GM19328 (cell line): ENCODE results near the gene FA2H.
"Not testable (repeated sequence)": the region's sequence is repeated elsewhere in the genome, so short reads cannot be mapped to it uniquely, and the experiment has no call there.

ENCODE experiments used
- ATAC-seq: cut with Tn5 transposase; IDR thresholded peaks from one replicate; pipeline ENCODE4 v1.9.1; 2021; ENCODE audit warnings: mild to moderate bottlenecking, moderate library complexity; ENCODE audit not compliant: unreplicated experiment

Gene FA2H

GRCh38 chr16:74725651-74726455, 48.8 kb downstream of the FA2H start:
- no peak for ATAC-seq

DNA sequence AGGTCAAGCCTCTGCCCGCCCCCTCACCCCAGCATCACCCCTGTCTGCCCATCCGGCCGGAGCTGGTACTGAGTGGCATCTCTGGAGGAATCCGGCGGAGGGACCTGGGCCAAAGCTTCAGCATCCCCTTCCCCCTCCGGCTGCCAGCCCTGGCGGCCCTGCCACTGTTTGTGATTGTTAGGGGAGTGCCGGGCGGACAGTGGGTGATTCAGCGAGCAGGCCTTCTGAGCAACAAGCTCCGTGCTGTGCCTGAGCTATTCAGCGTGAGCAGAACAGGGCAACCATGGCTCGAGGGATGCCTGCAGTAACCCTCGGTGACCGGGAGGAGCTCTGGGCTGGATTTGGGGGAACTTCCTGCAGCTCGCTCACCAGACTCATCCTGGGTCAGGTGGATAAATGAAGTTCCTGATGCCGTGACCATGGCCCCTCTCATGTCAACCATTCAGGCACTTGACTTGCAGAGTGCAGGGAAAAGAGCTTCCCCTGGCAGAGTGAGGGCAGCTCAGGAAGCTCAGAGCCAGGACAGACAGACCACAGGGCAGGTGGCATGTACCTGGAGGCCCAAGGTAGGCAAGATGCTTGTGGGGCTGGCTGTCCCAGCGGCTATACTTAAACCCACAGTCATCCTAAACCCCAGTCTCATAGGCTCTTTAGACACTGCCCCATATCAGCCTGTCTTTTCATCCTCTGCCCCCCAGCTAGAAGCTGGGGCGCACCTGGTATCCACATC, 49.6 kb downstream of the FA2H start:
- no peak for ATAC-seq

DNA sequence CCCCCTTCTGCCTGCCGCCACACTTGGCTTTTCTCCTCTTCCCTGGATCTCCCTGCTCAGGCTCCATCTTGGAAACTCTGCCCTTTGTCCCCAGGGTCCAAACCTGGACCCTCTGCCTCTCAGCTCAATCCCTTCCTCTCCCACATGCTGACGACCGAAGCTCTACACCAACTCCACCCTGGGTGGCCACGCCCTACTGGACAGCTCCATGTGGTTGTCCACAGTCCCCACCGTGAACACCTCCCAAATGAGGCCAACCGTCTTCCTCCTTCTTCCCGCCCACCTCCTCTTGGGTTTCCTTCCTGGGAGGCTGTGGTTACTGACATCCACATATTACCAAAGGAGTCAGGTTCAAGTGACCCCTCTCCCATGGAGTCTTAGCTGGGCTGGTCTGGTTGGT, 51.4 kb downstream of the FA2H start:
- ATAC-seq: no peak

DNA sequence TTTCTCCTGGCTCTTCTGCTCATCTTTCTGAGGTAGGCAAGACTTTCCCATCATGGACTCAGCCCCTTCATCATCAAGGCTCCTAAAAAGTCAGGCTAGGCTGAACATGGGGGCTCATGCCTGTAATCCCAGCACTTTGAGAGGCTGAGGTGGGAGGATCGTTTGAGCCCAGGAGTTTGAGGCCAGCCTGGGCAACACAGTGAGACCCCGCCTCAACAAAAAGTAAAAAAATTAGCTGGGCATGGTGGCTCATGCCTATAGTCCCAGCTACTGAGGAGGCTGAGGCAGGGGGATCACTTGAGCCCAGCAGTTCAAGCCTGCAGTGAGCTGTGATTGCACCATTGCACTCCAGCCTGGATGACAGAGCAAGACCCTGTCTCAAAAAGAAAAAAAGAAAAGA, 52.5 kb downstream of the FA2H start:
- ATAC-seq: not testable (repeated sequence)

DNA sequence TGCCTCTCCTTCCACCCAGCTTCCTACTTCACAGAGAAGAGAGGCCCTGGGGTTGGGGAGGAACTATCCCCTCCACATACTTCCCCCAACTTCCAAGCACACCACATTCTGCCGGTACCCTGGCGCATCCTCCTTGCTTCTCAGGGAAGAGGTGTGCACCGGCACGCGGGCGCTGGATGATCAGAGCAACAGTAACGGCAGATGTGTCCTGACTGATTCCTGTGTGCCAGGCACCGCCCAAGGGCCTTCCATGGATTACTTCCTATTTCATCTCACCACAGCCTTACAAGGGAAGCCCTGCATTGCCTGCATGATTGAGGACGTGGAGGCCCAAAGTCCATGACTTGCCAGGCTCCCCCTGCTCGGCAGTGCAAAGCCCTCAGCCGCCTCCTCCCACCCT, 52.9 kb downstream of the FA2H start:
- no peak for ATAC-seq

DNA sequence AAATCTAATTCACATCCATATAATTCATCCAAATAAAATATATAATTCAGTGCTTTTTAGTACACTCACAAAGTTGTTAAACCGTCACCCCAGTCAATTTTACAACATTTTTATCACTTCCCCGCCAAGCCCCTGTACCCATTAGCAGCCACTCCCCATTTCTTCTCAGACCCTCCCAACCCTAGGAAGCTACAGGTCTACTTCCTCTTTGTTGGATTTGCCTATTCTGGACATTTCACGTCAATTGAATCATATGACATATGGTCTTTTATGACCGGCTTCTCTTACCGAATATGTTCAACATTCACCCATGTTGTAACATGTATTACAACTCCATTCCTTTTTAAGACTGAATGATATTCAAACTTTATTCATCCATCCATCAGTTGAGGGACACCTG, 54.0 kb downstream of the FA2H start:
- no peak for ATAC-seq

DNA sequence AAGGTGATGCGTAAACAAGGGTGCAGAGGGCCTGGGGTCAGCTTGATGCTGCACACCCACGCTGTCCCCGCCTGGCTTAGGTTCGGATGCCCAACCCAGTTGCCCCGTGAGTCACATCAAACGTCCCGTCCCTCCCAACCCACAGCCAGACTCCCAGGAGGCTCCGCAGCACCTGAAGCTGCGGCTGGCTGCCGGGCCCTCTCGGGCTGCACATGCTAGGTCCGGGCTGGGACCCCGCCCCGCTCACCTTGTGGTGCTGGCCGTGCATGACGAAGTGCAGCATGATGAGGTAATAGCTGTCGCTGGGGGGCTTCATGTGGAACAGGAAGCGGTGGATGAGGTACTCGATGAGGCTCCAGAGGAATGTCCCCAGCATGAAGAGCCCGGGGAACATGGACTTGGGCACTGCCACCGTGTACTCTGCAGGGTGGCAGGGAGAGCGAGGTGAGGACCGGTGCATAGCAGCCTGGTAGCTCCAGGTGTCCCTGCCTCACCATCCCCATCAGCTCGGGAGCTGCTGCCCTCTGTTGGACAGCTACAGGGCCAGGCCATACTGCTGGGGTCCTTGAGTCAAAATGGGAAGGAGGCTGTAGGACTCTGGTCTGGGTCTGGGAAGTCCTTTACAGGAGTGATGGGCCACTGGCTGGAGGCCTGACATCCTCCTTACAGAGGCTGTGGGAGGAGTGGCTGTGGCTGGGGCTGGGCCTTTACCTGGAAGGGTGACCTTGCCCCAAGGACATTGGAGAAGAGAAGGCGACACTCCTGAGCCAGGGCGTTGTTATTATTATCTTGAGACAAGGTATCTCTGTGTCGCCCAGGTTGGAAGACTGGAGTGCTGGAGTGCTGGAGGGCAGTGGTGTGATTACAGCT, 55.6 kb downstream of the FA2H start:
- no peak for ATAC-seq

DNA sequence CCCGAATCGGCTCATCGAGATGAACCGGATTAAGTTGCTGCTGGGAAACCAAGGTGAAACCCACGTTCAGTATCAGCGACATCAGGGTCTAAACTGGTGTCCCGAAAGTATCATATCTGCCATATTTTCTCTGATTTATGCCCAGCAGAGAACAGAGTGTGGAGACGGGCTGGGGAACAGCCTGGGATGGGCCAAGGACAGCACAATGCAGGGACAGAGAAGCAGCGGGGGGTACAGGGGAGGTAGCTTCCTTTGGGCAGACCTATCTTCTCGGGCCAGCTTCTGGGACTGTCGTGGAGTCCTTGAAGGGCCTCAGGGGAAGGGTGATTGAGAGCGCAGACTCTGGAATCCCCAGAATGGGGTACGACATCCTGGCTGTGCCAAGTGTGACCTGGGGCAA, 56.5 kb downstream of the FA2H start:
- ATAC-seq: no peak

- no peak for ATAC-seq
Measured at GRCh38 chr16:74717367-74717766, 57.3 kb downstream of the FA2H start.

DNA sequence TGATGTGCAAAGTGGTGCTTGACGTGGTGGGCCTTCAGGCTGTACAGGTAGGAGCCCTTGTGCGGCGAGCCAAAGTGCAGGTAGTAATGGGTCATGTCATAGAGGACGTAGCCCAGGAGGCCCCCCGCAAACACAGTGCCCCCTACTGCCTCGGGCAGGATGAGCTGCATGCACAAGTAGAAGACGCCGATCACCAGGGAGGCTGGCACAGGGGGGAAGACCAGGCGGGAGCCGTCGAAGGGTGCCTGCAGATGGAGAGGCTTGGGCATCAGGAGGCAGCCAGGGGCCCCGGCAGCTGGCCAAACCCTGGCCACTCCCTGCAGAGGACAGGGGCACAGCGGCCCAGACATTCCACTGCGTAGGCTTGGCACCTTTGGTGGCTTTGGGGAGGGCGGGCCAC, 58.3 kb downstream of the FA2H start:
- no peak for ATAC-seq

DNA sequence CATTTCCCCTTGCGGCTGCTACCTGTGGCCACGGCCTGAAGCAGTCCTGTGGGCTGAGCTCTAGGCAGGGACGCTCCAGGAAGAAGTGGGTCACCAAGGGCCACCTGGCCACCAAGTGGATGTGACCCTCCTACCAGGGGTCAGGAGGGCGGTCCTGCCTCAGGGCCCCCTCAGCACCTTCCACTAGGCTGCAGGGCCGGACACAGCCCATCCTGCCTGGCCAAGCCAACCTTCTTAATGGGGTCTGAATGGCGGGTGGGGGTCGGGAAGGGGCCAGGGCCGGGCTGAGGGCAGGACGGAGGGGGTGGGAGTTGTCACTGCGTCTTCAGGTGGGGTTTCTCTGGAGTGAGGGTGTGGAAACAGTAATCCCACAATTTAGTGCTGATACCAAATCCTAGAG, 60.7 kb downstream of the FA2H start:
- ATAC-seq: no peak

DNA sequence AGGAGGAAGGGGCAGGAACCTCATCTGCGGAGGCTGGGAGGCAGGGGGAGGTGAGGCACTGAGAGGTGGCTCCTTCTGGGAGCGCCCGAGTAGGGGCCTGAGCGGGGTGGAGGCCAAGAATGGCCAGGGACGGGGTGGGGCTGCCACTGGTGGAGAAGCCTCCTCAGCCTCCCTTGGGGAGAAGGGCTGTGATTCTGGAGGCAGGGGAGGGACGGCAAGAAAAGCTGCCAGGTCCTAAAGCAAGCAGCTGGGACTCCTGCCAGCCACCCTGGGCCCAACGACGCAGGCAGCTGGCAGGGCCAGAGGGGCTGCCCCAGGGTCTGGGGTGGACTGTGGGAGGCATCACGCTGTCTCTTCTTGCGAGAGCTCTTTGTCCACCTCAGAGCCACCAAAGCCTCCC, 61.3 kb downstream of the FA2H start:
- no peak for ATAC-seq

DNA sequence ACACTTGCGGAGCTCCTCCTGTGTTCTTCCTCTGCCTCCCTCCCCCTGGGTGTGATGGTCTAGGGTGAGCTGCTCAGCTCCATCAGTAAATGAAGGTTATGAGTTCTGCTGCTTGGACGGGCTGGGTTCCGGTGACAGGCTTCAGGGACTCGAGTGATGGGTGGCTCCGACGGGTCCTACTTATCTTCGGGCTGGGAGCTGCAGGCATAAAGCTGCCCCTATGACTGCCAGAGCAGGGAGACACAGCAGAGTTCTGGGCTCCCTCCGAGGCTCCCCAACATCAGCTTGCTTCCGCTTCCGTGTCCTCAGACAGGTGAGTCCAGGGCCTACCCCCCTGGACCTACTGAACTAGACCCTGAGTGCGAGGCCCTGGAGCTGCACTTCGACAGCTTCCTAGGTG, 62.7 kb downstream of the FA2H start:
- ATAC-seq: no peak

DNA sequence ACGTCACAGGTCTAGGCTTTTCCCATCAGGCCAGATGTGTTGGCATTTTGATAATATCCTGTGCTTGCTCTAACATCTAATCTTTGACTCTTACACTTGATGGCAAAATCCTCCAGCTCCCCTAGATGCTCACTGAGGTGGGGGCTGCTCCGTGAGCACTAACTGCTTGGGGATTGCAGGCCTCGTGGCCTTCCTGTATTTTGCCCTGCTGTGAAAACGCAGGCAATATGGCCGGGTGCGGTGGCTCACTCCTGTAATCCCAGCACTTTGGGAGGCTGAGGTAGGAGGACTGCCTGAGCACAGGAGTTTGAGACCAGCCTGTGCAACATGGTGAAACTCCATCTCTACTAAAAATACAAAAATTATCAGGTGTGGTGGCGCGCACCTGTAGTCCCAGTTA, 64.2 kb downstream of the FA2H start:
- no peak for ATAC-seq

- ATAC-seq: no peak
Measured at GRCh38 chr16:74709441-74709877, 65.2 kb downstream of the FA2H start.

- no peak for ATAC-seq
Measured at GRCh38 chr16:74700438-74701225, 74.0 kb downstream of the FA2H start, which contains the start of gene MLKL. Gene MLKL (minus strand): TSS chr16:74700862. CDS start chr16:74695757, 5,105 bp downstream.

GRCh38 chr16:74700116-74700437, 74.5 kb downstream of the FA2H start:
- ATAC-seq: no peak

- ATAC-seq: no peak
Measured at GRCh38 chr16:74699666-74700065, 75.0 kb downstream of the FA2H start.

DNA sequence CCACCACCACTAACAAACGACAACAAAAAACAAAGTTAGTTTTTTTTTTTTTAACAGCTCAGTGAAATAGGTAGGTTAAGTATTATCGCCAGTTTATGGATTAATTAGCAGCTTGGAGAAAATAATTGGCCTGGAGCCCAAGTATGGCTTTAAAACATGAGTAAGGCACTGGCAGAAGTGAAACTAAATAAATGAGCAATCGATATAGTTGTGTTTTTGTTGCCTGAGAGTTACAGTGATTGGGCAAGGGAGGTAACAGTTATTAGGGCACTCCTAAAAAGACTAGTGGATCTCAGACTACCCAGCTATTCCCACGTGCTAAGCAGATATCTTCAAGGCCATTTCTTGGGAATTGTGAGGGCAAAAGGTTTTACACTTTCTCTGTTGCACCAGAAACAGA, 76.4 kb downstream of the FA2H start:
- ATAC-seq: no peak
